SHP77 treated with DMSO at 0.1 percent for 48 hours (cell line): ENCODE data around the gene NUP210.
"Not testable (repeated sequence)": the region's sequence is repeated elsewhere in the genome, so short reads cannot be mapped to it uniquely, and the experiment has no call there.

Experiments used
- DNase-seq: peaks from one replicate; lab custom pipeline; 2025; lab: John Stamatoyannopoulos, UW

The NUP210 gene

GRCh38 chr3:13429631-13430291 lies 9.6 kb upstream of the NUP210 start:
- DNase-seq = no peak

GRCh38 chr3:13428678-13429077 lies 8.6 kb upstream of the NUP210 start:
- not testable (repeated sequence) for DNase-seq

GRCh38 chr3:13427662-13428603 lies 7.8 kb upstream of the NUP210 start:
- DNase-seq = no peak

- DNase-seq = no peak
Measured at GRCh38 chr3:13426591-13426990, 6.5 kb upstream of the NUP210 start.

- DNase-seq = no peak
Measured at GRCh38 chr3:13425689-13426088, 5.6 kb upstream of the NUP210 start.

GRCh38 chr3:13424865-13425617 lies 4.9 kb upstream of the NUP210 start:
- no peak for DNase-seq

GRCh38 chr3:13424141-13424844 lies 4.2 kb upstream of the NUP210 start:
- no peak for DNase-seq

GRCh38 chr3:13420831-13421765 lies 976 bp upstream of the NUP210 start:
- DNase-seq = no peak

GRCh38 chr3:13419505-13420044 lies 547 bp downstream of the NUP210 start:
- DNase-seq = no peak

- DNase-seq = no peak
Measured at GRCh38 chr3:13417166-13417947, 2.8 kb downstream of the NUP210 start.

GRCh38 chr3:13415997-13416793 lies 3.9 kb downstream of the NUP210 start:
- DNase-seq = no peak

- DNase-seq = no peak
Measured at GRCh38 chr3:13415236-13415986, 4.7 kb downstream of the NUP210 start.

- DNase-seq = no peak
Measured at GRCh38 chr3:13414040-13414729, 5.9 kb downstream of the NUP210 start.

GRCh38 chr3:13411186-13411860 lies 8.8 kb downstream of the NUP210 start:
- DNase-seq = no peak

- no peak for DNase-seq
Measured at GRCh38 chr3:13408890-13409289, 11.2 kb downstream of the NUP210 start.

GRCh38 chr3:13407926-13408325 lies 12.2 kb downstream of the NUP210 start:
- no peak for DNase-seq

- DNase-seq = no peak
Measured at GRCh38 chr3:13407475-13407874, 12.6 kb downstream of the NUP210 start.
